Measurements from ENCODE around the gene ATXN7L3. TPM values are rescaled to one million over a fixed set of nuclear protein-coding genes. Genes with fewer than 3 reads are reported as not detected.

The ATXN7L3 gene
- total RNA-seq, 1 experiment from 2014 or later: 86.7 TPM

GRCh38 chr17:44206825-44207155 lies 7.1 kb upstream of the ATXN7L3 start:
- ATAC-seq: no peak
- ChIA-PET CTCF (interaction anchor here (2.4 to 2.6 kb wide), 2 partner anchors 12 to 124 kb away, joined by 9 to 11 read pairs; no protein-coding TSS in a partner anchor), RAD21 (ENCODE audit: low non-redundant PET in 1 of 2, low total read pairs in 2 of 2, uncharacterized antibody in 2 of 2, unreplicated experiment in 2 of 2) (no interaction called here), POLR2A (interaction anchor here (2.1 kb wide), 1 partner anchor 20 kb away, joined by 4 read pairs; the partner anchor contains the start of gene TMUB2)
- Histone ChIP-seq H2AFZ (ENCODE audit: low read depth, low read length, poor library complexity, severe bottlenecking) (no peak overlapping the region), H3K4me1 (ENCODE audit: control insufficient read depth in 1 of 2, insufficient read depth in 2 of 2, low read length in 2 of 2) (peaks cover 49 to 80% of the 10 kb centered on the region in 2 experiments), H3K27ac (ENCODE audit: low read depth, low read length) (no peak overlapping the region), H3K36me3 (ENCODE audit: control insufficient read depth in 1 of 2, insufficient read depth in 2 of 2, low read length in 2 of 2) (peaks cover 8 to 34% of the 10 kb centered on the region in 2 experiments; a peak in 3 of 4 replicates), H3K9me2 (ENCODE audit: insufficient read depth) (no peaks in the 10 kb centered on the region), H3K27me3 (ENCODE audit: insufficient read depth, low read length) (no peaks in the 10 kb centered on the region), H3K9me3 (ENCODE audit: control insufficient read depth in 1 of 2, insufficient read depth in 1 of 2, low read depth in 1 of 2, low read length in 2 of 2) (no peaks in the 10 kb centered on the region), H3K4me2 (ENCODE audit: low read length) (no peak overlapping the region), H3K9ac (ENCODE audit: low read length) (no peak overlapping the region), H4K20me1 (ENCODE audit: insufficient read depth) (no peaks in the 10 kb centered on the region), H3K4me3 (replicated peaks in 1 of 2; ENCODE audit: low read depth in 1 of 2, low read length in 2 of 2) (no peak overlapping the region), H3K79me2 (ENCODE audit: insufficient read depth, low read length) (peaks cover 11% of the 10 kb centered on the region; the same call in 1 of the 2 replicates)
- TF ChIP-seq ATF3 (IDR thresholded peaks at IDR 0.05) (no peak), ZFX (IDR thresholded peaks at IDR 0.05) (no peak), POLR2A (IDR thresholded peaks at IDR 0.05; ENCODE audit: borderline replicate concordance, extremely low read depth, insufficient read depth, insufficient read length) (no peak), ZNF274 (IDR thresholded peaks at IDR 0.05; ENCODE audit: low read depth, low read length) (no peak), POLR2AphosphoS5 (IDR thresholded peaks at IDR 0.05; ENCODE audit: low read depth, low read length) (no peak), FOSL1 (IDR thresholded peaks at IDR 0.05; ENCODE audit: low read depth) (no peak), TCF7L2 (IDR thresholded peaks at IDR 0.05; ENCODE audit: borderline replicate concordance, extremely low read depth, insufficient read depth, insufficient read length) (no peak), JUND (IDR thresholded peaks at IDR 0.05) (no peak), EGR1 (IDR thresholded peaks at IDR 0.05; ENCODE audit: low read depth) (no peak), SP1 (IDR thresholded peaks at IDR 0.05; ENCODE audit: low read depth) (no peak), SIN3A (IDR thresholded peaks at IDR 0.05; ENCODE audit: low read depth) (no peak), SRF (IDR thresholded peaks at IDR 0.05; ENCODE audit: low read depth) (no peak), REST (IDR thresholded peaks at IDR 0.05; ENCODE audit: low read depth) (no peak), CEBPB (IDR thresholded peaks at IDR 0.05; ENCODE audit: low read depth) (no peak)
- no TSS peak for BruUV-seq (replicated peaks)
- DNase-seq (ENCODE audit: low read depth, low spot score): no peak
- intact Hi-C loops (cut with micrococcal nuclease): no loop called here
